ENCODE results near the gene AAR2.

Gene AAR2

DNA sequence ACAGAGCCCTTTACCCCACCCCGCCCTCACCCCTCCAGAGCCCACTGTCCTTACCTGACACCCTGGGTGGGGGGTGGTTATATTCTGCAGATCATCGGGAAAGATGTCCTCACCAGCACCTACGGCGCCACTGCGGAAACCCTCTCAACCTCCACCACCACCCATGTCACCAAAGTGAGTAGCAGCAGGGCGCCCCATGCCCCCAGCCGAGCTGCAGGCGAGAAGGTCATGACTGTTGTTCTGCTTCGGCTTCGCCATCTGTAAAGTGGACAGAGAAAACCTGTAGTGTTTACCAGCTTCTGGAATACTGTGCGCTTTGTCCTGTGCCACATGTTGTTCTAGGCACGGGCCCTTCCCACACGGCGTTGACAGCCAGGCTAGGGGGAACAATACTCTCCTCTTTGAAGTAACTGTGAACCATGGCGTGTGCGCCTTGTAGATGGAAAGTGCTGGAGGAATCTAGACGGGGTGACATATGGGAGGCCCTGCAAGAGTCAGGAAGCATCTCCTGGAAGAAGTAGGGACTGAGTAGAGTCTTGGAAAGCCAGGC, 16.5 kb upstream of the AAR2 start:
- no peak for DNase-seq

DNA sequence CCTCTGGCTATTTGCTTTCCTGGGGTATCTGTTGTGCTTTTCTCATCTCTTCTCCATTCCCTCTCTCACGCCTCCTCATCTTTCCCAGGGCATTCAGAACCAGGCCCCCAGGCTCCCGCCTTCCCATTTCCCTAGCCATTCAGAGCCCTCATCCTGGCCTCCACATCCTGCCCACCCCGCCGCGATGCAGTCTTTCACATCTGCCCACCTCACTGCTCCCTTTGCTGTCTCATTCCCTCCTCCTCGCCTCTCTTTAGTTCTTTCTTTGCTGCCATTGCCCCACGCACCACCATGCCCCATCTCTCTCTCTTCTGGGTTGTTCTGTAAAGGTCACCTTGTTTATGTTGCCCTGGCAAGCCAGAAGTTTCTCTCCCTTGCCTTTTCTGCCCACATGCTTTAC, 10.6 kb upstream of the AAR2 start:
- DNase-seq: no peak

- DNase-seq: no peak
Measured at GRCh38 chr20:36228770-36229169, 7.5 kb upstream of the AAR2 start.

DNA sequence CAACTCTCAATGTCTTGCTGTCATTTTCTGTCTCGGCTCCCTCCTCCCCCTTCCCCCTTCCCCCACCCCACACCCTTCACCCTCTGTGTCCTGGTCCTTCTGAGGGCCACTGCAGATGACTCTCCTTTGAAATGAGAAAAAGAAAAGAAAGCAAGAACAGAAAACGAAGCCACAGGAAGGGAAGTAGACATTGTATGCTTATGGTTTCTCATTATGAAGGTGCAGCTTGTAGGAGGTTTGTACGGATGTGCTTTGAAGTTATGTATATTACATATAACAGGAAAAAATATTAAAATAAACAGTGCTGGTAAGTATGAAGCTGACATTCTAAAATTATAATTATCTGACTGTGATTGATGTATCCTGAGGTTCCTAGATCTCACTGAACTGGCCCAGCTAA, 6.3 kb upstream of the AAR2 start:
- DNase-seq: no peak

- DNase-seq: no peak
Measured at GRCh38 chr20:36231331-36231730, 4.9 kb upstream of the AAR2 start.

DNA sequence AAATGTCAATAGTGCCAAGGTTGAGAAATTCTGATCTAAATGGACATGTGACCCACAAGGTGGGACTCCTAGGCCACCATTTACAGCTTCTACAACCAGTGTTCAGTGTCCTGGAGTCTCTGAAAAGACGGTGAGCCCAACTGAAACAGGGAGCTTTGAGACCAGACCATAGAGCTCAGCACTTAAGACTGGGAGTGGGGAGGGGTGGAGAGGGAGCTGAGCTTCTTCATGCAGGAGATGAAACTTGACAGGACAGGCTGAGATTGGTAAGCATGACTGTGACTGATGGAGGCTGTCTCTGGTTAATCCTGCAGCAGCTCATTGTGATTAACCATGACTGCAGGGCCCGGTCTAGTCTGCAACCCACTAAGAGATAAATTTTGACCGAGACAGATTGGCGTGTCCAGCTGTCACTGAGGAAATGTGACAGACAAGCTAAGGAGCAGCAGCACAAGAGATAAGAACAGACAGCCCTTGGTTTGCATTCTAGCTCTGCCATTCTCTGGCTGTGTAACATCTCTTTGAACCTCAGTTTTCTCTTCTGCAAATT, 1.4 kb upstream of the AAR2 start:
- DNase-seq: no peak

DNA sequence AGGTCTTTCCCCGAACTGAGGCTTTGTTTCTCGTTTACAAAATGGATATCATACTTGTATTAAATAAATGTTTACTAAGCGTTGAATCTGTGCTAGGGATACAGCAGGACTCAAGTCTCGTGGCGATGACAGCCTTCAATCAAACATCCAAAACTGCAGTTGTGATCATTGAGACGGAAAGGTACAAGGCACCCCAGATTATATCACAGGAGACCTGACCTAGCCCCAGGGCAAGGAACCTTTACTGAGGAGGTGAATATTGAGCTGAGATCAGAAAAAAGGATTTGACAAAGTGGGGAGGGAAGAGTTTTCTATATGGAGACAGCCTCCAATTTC, 476 bp downstream of the AAR2 start:
- no peak for DNase-seq

- DNase-seq: no peak
Measured at GRCh38 chr20:36237477-36237876, 1.2 kb downstream of the AAR2 start.

- DNase-seq: no peak
Measured at GRCh38 chr20:36238153-36238552, 1.9 kb downstream of the AAR2 start.

DNA sequence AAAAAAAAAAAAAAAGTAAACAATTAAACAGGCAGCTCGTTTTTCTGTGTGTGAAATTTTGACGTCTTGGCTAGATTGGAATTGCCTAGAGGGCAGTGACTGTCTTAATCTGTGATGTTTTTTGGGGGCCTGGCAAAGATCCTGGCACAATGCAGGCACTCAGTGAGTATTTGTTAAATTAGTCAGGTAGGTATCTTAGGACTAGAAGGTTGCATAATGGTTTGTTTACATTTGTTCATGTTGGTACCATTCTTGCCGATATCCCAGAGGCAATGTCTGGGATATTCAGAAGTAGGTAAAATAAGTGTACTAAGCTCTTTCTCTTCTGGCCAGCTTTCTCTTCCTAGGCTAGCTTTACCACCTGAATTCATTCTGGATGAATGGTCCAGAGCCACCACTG, 2.5 kb downstream of the AAR2 start:
- no peak for DNase-seq

GRCh38 chr20:36240076-36240475, 3.8 kb downstream of the AAR2 start:
- DNase-seq: no peak

DNA sequence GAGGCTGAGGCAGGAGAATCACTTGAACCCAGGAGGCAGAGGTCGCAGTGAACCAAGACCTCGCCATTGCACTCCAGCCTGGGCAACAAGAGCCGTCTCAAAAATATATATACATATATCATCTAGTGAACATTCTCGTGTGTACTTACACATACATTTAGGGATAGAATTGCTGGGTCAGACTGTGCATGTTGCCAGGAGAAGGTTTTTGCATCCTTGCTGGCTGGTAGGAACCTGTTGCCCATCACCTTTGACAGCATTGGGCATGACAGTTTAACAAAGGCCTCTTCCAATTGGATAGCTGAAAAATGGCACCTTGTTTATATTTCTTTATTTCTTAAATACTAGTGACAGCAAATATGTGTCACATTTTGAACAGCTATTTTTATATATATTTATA, 5.4 kb downstream of the AAR2 start:
- DNase-seq: no peak

GRCh38 chr20:36243726-36244125, 7.4 kb downstream of the AAR2 start:
- no peak for DNase-seq

- DNase-seq: no peak
Measured at GRCh38 chr20:36246401-36246800, 10.1 kb downstream of the AAR2 start.

- no peak for DNase-seq
Measured at GRCh38 chr20:36248836-36249235, 12.6 kb downstream of the AAR2 start.

GRCh38 chr20:36249450-36249849, 13.2 kb downstream of the AAR2 start:
- DNase-seq: no peak

DNA sequence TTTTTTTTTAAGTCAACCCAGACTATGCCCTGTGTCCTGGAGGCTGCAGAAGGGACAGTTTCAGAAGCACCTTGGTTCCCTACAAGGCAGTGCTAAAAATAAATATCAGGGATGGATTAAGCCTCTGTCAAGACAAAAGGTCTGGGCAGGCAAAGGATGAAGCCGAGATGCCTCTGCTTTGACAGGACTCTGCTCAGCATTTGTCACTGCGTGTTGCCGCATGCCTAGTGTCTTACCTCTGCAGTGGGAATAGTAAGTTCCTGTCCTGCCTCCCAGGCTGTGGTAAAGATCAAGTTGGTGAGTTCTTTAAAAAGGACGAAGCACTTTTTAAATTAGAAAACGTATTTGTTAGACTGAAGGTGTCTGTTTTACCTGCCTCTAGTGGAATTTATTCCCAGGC, 15.1 kb downstream of the AAR2 start:
- no peak for DNase-seq

DNA sequence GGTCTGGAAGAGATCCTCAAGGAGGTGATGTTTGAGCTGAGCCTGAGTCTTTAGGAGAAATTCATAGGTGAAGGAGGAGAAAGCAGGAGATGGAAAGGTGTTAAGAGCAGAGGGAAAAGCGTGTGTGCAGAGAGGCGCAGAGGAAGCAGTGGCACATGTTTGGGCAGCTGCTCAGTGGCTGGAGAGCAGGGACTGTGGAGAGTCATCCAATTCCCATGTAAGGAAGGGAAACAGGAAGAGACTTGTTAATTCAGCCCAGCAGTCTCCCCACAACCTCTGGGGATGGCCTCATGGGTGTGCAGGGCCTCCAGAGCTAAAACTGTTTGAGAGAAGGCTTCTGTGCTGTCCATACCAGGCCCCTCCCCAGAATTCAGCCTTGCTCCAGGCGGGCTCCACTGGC, 16.2 kb downstream of the AAR2 start:
- no peak for DNase-seq

GRCh38 chr20:36253036-36253435, 16.8 kb downstream of the AAR2 start:
- no peak for DNase-seq

- no peak for DNase-seq
Measured at GRCh38 chr20:36254076-36254475, 17.8 kb downstream of the AAR2 start.

- DNase-seq: no peak
Measured at GRCh38 chr20:36255445-36255844, 19.2 kb downstream of the AAR2 start.

DNA sequence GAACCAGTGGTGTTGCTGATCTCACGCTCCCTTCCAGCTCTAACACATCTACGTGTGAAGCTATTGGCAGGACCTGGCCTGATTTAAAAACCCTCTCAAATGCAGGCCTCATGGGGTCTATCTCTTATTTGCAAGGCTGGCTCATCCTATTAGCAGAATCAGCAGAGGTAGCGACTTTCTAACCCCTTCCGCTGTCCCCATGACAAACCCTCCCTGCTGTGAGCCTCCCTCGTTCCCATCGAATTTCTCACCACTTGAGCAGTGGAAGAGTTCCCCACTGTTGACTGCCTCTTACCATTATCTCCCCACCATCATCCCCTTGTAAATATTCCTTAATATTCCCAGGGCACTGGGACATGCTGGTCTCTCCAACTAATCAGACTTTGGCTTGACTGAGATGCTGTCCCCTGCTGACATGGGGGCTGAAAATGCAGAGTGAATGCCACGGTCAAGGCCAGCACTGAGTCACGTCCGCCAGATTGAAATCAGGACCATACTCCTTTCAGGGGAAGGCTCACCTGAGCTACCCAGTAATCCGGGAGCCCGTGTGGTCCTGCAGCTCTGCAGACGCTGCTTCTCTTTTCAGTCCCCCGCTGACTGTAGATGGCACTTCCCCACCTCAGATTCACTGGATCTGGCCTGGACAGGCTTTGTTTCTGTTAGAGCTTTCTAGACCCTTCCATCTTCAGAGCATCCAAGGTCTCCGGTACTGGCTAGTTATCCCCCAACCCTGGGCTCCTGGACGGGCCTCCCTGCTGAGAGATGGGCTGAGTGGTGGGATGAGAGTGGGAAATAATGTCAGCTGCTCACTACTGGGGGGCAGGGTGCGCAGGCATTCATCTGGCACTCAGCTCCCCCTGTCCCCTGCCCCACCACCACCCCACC, 23.1 kb downstream of the AAR2 start:
- no peak for DNase-seq

GRCh38 chr20:36260316-36260715, 24.0 kb downstream of the AAR2 start:
- DNase-seq: no peak

- no peak for DNase-seq
Measured at GRCh38 chr20:36261389-36262105, 25.3 kb downstream of the AAR2 start.

Data from NCI-H187 treated with DMSO at 0.1 percent for 48 hours (cell line).